Heart left ventricle (tissue), 16 donors: ENCODE results near the gene PRKACA. TPM values are rescaled to one million over a fixed set of nuclear protein-coding genes. Genes with fewer than 3 reads are reported as not detected.

Source experiments
- ATAC-seq, 4 donors: fragments of 200-7000 bp; cut with Tn5 transposase; one replicate each; pipeline ENCODE4 v1.9.1; 2020 to 2022; ENCODE audit warnings: moderate library complexity in 4 of 4, mild to moderate bottlenecking in 3 of 4, moderate number of reproducible peaks in 1 of 4
- DNase-seq, 5 donors: peaks; one replicate each; pipeline ENCODE4 v3.0.0-alpha.2; 2020
- H3K27ac ChIP-seq, 12 donors: fragments of 200-600 bp; sonication (generic) in 4 of 12; one replicate each; pipeline versions ENCODE4 v1.5.0 to v1.8.0; 2016 to 2022; ENCODE audit warnings: mild to moderate bottlenecking in 2 of 12
- H3K27me3 ChIP-seq, 9 donors: fragments of 200-600 bp; sonication (generic) in 2 of 9; one replicate each; pipeline versions ENCODE4 v1.5.1 to v1.8.0; 2016 to 2022; ENCODE audit warnings: mild to moderate bottlenecking in 3 of 9
- H3K36me3 ChIP-seq, 9 donors: fragments of 200-600 bp; sonication (generic) in 2 of 9; one replicate each; pipeline versions ENCODE4 v1.5.0 to v1.8.0; 2018 to 2022; ENCODE audit warnings: mild to moderate bottlenecking in 2 of 9
- H3K4me1 ChIP-seq, 12 donors: fragments of 200-600 bp; sonication (generic) in 4 of 12; one replicate each; pipeline versions ENCODE4 v1.5.0 to v1.8.0; 2016 to 2022; ENCODE audit warnings: mild to moderate bottlenecking in 3 of 12
- H3K4me3 ChIP-seq, 12 donors: fragments of 200-600 bp; sonication (generic) in 4 of 12; one replicate each; pipeline versions ENCODE4 v1.5.0 to v1.8.0; 2017 to 2022; ENCODE audit warnings: mild to moderate bottlenecking in 9 of 12, moderate library complexity in 4 of 12
- H3K9me3 ChIP-seq, 12 donors: fragments of 200-600 bp; sonication (generic) in 4 of 12; one replicate each; pipeline versions ENCODE4 v1.5.0 to v1.8.0; 2016 to 2022; ENCODE audit warnings: mild to moderate bottlenecking in 1 of 12
- CTCF ChIP-seq, 12 donors: fragments of 200-600 bp; sonication (generic) in 4 of 12; IDR thresholded peaks; one replicate each; pipeline versions ENCODE4 v1.5.0 to v1.8.0; 2018 to 2022; ENCODE audit warnings: antibody characterized with exemption in 12 of 12, mild to moderate bottlenecking in 5 of 12
- POLR2A ChIP-seq, 2 donors: fragments of 450-650 bp; IDR thresholded peaks; one replicate each; pipeline ENCODE4 v1.6.1; 2017; ENCODE audit warnings: antibody characterized with exemption in 2 of 2, mild to moderate bottlenecking in 2 of 2, moderate library complexity in 2 of 2
- WGBS, 4 donors: extraction: QIAGEN DNeasy Blood & Tissue Kit in 2 of 4; methylation state at CpG; one replicate each; pipeline versions ENCODE4 v1.1.5 to v1.1.7; 2013 to 2018; 5-methylcytosine and 5-hydroxymethylcytosine counted together
- intact Hi-C, 10 donors: fragments of 100-400 bp; cut with DNase I; formaldehyde crosslinking; loops; one replicate each; pipeline versions ENCODE4 v1.11.1 to v1.14.2; 2022
- polyA plus RNA-seq, 2 donors: library from polyadenylated mRNA; stranded (reverse); fragments of 200-250 nt; gene quantifications; one replicate each; pipeline ENCODE4 v1.2.3, GENCODE V29; 2013
- total RNA-seq, 9 donors: library from RNA; depleted of rRNA in 2 of 9; stranded (reverse); fragments of >200 nt in 2 of 9; fragmentation: NEBNext Ultra II Directional in 3 of 9; extraction: Animal tissue kit (Norgen Biotek cat#: 25700) in 3 of 9; gene quantifications; one replicate each; pipeline versions ENCODE4 v1.1.0 to v1.2.4, GENCODE V29; 2016 to 2023
- donor health status: ischemic (EF 13 %, LVEDD 7.1; RV severe dilation, severe dysfunction).
- donor health status: healthy with polysubstance abuse.
- donor health status: DM: no; HTN: yes; CAD: no.
- donor health status: DM: no; HTN: no; CAD: no.
- donor health status: ischemic (EF 25% LVEDD 6.9; RV normal size, moderate dysfunction).
- donor health status: ischemic (EF 25% LVEDD 5.7; RV mildly dilated, moderate dysfunction).
- donor health status: healthy.
- donor health status: DM: yes; HTN: yes; CAD: no.
- donor health status: ischemic (EF 35%, LVEDD 5.7; RV mildly dilated, moderate dysfunction).
- donor health status: nonischemic (EF 11% LVEDD 7.7; RV severe dilation, severe dysfunction).
- donor health status: DM: yes; HTN: yes; CAD: no.
- donor health status: PGD.
- donor health status: ischemic (EF 29% LVEDD 5.4; RV normal size, mild dysfunction).
- donor health status: nonischemic (EF 23%, LVEDD 6.1; RV moderate dilation, normal function).

Gene PRKACA
- total and polyA plus RNA-seq, 11 donors, result 216 to 554 (median 454) TPM

- ATAC-seq, result peak in 2 of 4 donors; percentile 10 to 19
- Histone ChIP-seq H3K9me3 (no peaks in the 10 kb centered on the region), H3K27me3 (no peaks in the 10 kb centered on the region), H3K4me1 (peaks cover 0 to 47% (median 28%) of the 10 kb centered on the region in 12 donors), H3K4me3 (no peak overlapping the region), H3K36me3 (no peaks in the 10 kb centered on the region), H3K27ac (peak overlapping the region; percentile 6 to 97 (median 93))
- intact Hi-C loops, result loop anchor here in 3 of 10 donors (5.0 to 10.0 kb wide), 5 partner anchors 66 to 356 kb away; partner anchors contain the start of genes GIPC1 (in 1 of the 3), MISP3 (in 1 of the 3) and PTGER1 (in 1 of the 3)
- WGBS, 4 donors, result 73 to 76% (median 74%) methylated on average over 9 of the region's 9 CpGs
- TF ChIP-seq POLR2A (IDR thresholded peaks at IDR 0.05), result no peak
- no peak for TF ChIP-seq CTCF (IDR thresholded peaks at IDR 0.05)
- peak in 1 of 5 donors; percentile 67 for DNase-seq
Measured at GRCh38 chr19:14138576-14139265, 21.2 kb upstream of the PRKACA start.

- intact Hi-C loops, result loop anchor here in 5 of 10 donors (1.0 to 10.0 kb wide), 9 partner anchors 18 to 358 kb away; partner anchors contain the start of genes MISP3 (in 2 of the 5), GIPC1 (in 1 of the 5), PTGER1 (in 1 of the 5) and SAMD1 (in 1 of the 5)
Measured at GRCh38 chr19:14136509-14137281, 19.1 kb upstream of the PRKACA start, which contains the start of gene ASF1B. Gene ASF1B, minus strand, starts transcription at chr19:14136589. Its CDS starts 133 bp downstream, at chr19:14136456.

GRCh38 chr19:14135985-14136508 lies 18.5 kb upstream of the PRKACA start:
- intact Hi-C loops, result loop anchor here in 5 of 10 donors (1.0 to 10.0 kb wide), 8 partner anchors 18 to 359 kb away; partner anchors contain the start of genes MISP3 (in 2 of the 5), GIPC1 (in 1 of the 5) and PTGER1 (in 1 of the 5)
- Histone ChIP-seq H3K36me3 (no peaks in the 10 kb centered on the region), H3K27ac (peak overlapping the region in 7 of 12 donors; percentile 22 to 96 (median 58)), H3K4me3 (peak overlapping the region; percentile 16 to 84 (median 64)), H3K9me3 (no peaks in the 10 kb centered on the region), H3K4me1 (peaks cover 0 to 48% (median 28%) of the 10 kb centered on the region in 12 donors), H3K27me3 (no peaks in the 10 kb centered on the region)
- ATAC-seq (no peak), DNase-seq (no peak)
- WGBS, 4 donors, result 0 to 2% (median 1%) methylated on average over 13 to 38 of the region's 38 CpGs
- TF ChIP-seq POLR2A (IDR thresholded peaks at IDR 0.05), result peak in 1 of 2 donors; percentile 39
- TF ChIP-seq CTCF (IDR thresholded peaks at IDR 0.05), result no peak

More at GRCh38 chr19:14136509-14137281, 19.1 kb upstream of the PRKACA start, which contains the start of gene ASF1B:
- H3K36me3 ChIP-seq, result no peaks in the 10 kb centered on the region
- H3K4me3 ChIP-seq, result peak within 1 kb of the TSS; percentile 43 to 97 (median 78)
- TF ChIP-seq POLR2A (IDR thresholded peaks at IDR 0.05) (peak in 1 of 2 donors; percentile 80), CTCF (IDR thresholded peaks at IDR 0.05) (peak; percentile 75 to 100 (median 88))
- H3K27ac ChIP-seq, result peak within 1 kb of the TSS; percentile 70 to 97 (median 93)
- peaks cover 0 to 47% (median 28%) of the 10 kb centered on the region in 12 donors for H3K4me1 ChIP-seq
- H3K9me3 ChIP-seq, result no peaks in the 10 kb centered on the region
- no peaks in the 10 kb centered on the region for H3K27me3 ChIP-seq
- DNase-seq, result peak; percentile 99 to 100 (median 99)
- peak; percentile 92 to 96 (median 94) for ATAC-seq
- 0 to 1% (median 0%) methylated on average over 43 to 78 of the region's 78 CpGs for WGBS, 4 donors
